WTC11 (cell line): ENCODE data around the gene MYBPC2.

Experiments used
- CREB1 ChIP-seq: sonication (generic); formaldehyde crosslinking; IDR thresholded peaks from 2 replicates; pipeline ENCODE4 v1.8.0; 2023; ENCODE audit warnings: mild to moderate bottlenecking, missing genetic modification reagents
- CTCF ChIP-seq: fragments of 200-600 bp; IDR thresholded peaks from 2 replicates; pipeline ENCODE4 v1.8.0; 2022; ENCODE audit warnings: antibody characterized with exemption
- ZNF317 ChIP-seq: sonication (generic); formaldehyde crosslinking; IDR thresholded peaks from 2 replicates; pipeline ENCODE4 v1.8.1; 2023; ENCODE audit warnings: low read depth, mild to moderate bottlenecking, moderate library complexity, missing genetic modification reagents, borderline replicate concordance
- ZSCAN18 ChIP-seq: fragments of 250-450 bp; sonication (Bioruptor Pico); IDR thresholded peaks from 2 replicates; pipeline ENCODE4 v2.1.2; 2022; ENCODE audit warnings: mild to moderate bottlenecking, moderate library complexity

GRCh38 chr19:50435221-50435620 lies 2.5 kb downstream of the MYBPC2 start:
- TF ChIP-seq CTCF (no peak), ZSCAN18 (CRISPR knock-in tag) (no peak), CREB1 (CRISPR knock-in tag) (no peak), ZNF317 (no peak)
